Suprapubic skin (tissue), 4 donors: ENCODE measurements around the gene MBD1. TPM values are rescaled to one million over a fixed set of nuclear protein-coding genes. Genes with fewer than 3 reads are reported as not detected.
A peak's percentile ranks its signal among the peaks of the same experiment; 100 is the strongest.

Experiments used
- DNase-seq, 2 donors: peaks; one replicate each; pipeline ENCODE4 v3.0.0-alpha.2; 2019; ENCODE audit warnings: low spot score in 2 of 2
- H3K27ac ChIP-seq: fragments of 200-600 bp; sonication (generic); one replicate; pipeline ENCODE4 v1.5.1; 2019
- H3K27me3 ChIP-seq: fragments of 200-600 bp; sonication (generic); one replicate; pipeline ENCODE4 v1.5.1; 2019
- H3K36me3 ChIP-seq: fragments of 200-600 bp; sonication (generic); one replicate; pipeline ENCODE4 v1.5.1; 2019
- H3K4me1 ChIP-seq: fragments of 200-600 bp; sonication (generic); one replicate; pipeline ENCODE4 v1.5.1; 2019
- H3K4me3 ChIP-seq: fragments of 200-600 bp; sonication (generic); one replicate; pipeline ENCODE4 v1.5.1; 2019; ENCODE audit warnings: mild to moderate bottlenecking
- H3K9me3 ChIP-seq: fragments of 200-600 bp; sonication (generic); one replicate; pipeline ENCODE4 v1.5.1; 2019
- CTCF ChIP-seq, 2 donors: fragments of 200-600 bp in 1 of 2; fragments of 450-650 bp in 1 of 2; sonication (generic) in 1 of 2; IDR thresholded peaks; one replicate each; pipeline ENCODE4 v1.5.1; 2016 to 2019; ENCODE audit warnings: antibody characterized with exemption in 2 of 2, mild to moderate bottlenecking in 1 of 2, moderate library complexity in 1 of 2
- EP300 ChIP-seq: sonication (generic); formaldehyde crosslinking; IDR thresholded peaks from one replicate; pipeline ENCODE4 v1.6.1; 2017; ENCODE audit warnings: antibody characterized with exemption
- POLR2A ChIP-seq, 2 donors: fragments of 450-650 bp; IDR thresholded peaks; one replicate each; pipeline ENCODE4 v1.6.1; 2017; ENCODE audit warnings: antibody characterized with exemption in 2 of 2, mild to moderate bottlenecking in 2 of 2, moderate library complexity in 2 of 2
- POLR2AphosphoS5 ChIP-seq, 3 donors: sonication (generic); formaldehyde crosslinking; IDR thresholded peaks; one replicate each; pipeline ENCODE4 v1.6.1; 2017; ENCODE audit warnings: antibody characterized with exemption in 3 of 3
- WGBS: methylation state at CpG from one replicate; pipeline ENCODE4 v1.1.5; 2018; 5-methylcytosine and 5-hydroxymethylcytosine counted together
- total RNA-seq, 4 donors: library from RNA; depleted of rRNA; stranded (reverse); fragments of >200 nt; gene quantifications; one replicate each; pipeline ENCODE4 v1.1.0, GENCODE V29; 2016

The MBD1 gene
- total RNA-seq, 4 donors from 2014 or later = 107 to 145 (median 110) TPM

DNA sequence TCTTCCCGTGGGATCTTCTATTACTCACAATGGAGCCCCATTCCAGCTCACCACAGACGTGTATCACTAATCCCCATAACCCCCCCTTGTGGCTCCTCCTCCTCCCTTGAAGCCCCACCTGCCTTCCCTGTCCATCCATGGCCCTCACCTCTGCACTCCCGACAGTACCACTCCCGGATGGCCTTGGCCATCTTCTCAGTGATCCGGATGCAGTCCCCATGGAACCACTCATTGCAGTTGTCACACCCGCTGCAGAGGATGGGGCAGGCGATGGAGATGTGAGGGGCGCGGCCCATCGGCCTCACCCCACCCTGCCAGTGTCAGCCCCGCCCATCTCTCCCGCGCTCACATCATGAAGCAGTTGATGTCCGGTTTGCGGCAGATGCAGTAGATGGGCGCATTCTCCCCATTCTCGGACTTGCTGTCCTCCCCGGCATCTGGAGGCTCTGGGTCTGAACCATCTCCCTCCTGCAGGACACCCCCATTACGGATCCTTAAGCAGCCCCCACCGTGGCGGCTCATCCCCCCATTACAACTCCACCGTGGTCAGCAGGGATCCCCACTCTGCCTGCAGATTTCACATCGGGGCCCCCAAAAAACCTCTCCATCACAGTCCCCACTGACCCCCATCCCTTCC lies 5.2 kb upstream of the MBD1 start:
- 22% methylated on average over 12 of the region's 23 CpGs for WGBS
- DNase-seq = peak in 1 of 2 donors; percentile 72

GRCh38 chr18:50285631-50286321 lies 4.5 kb upstream of the MBD1 start:
- H3K4me3 ChIP-seq = peak overlapping the region; percentile 88
- H3K36me3 ChIP-seq = peaks cover 37% of the 10 kb centered on the region
- WGBS = 92% methylated on average over 12 of the region's 24 CpGs
- H3K9me3 ChIP-seq = no peaks in the 10 kb centered on the region
- H3K27ac ChIP-seq = no peak overlapping the region
- no peak for DNase-seq
- no peak for TF ChIP-seq POLR2AphosphoS5 (IDR thresholded peaks at IDR 0.05)
- TF ChIP-seq EP300 = no peak
- no peak for TF ChIP-seq POLR2A (IDR thresholded peaks at IDR 0.05)
- TF ChIP-seq CTCF (IDR thresholded peaks at IDR 0.05) = no peak
- H3K4me1 ChIP-seq = peaks cover 23% of the 10 kb centered on the region
- no peaks in the 10 kb centered on the region for H3K27me3 ChIP-seq

More for the DNA sequence above, 5.2 kb upstream of the MBD1 start:
- H3K4me3 ChIP-seq = peak overlapping the region; percentile 88
- H3K36me3 ChIP-seq = peaks cover 37% of the 10 kb centered on the region
- H3K27me3 ChIP-seq = no peaks in the 10 kb centered on the region
- H3K9me3 ChIP-seq = no peaks in the 10 kb centered on the region
- peak overlapping the region; percentile 65 for H3K27ac ChIP-seq
- TF ChIP-seq CTCF (IDR thresholded peaks at IDR 0.05) (no peak), POLR2AphosphoS5 (IDR thresholded peaks at IDR 0.05) (no peak), POLR2A (IDR thresholded peaks at IDR 0.05) (no peak), EP300 (no peak)
- peaks cover 22% of the 10 kb centered on the region for H3K4me1 ChIP-seq

GRCh38 chr18:50285071-50285470 lies 3.7 kb upstream of the MBD1 start:
- Histone ChIP-seq H3K36me3 (peaks cover 37% of the 10 kb centered on the region), H3K9me3 (no peaks in the 10 kb centered on the region), H3K4me1 (peaks cover 30% of the 10 kb centered on the region), H3K27me3 (no peaks in the 10 kb centered on the region), H3K27ac (no peak overlapping the region), H3K4me3 (no peak overlapping the region)
- 88% methylated on average over 5 of the region's 13 CpGs for WGBS
- no peak for DNase-seq
- TF ChIP-seq CTCF (IDR thresholded peaks at IDR 0.05) (no peak), POLR2A (IDR thresholded peaks at IDR 0.05) (no peak), POLR2AphosphoS5 (IDR thresholded peaks at IDR 0.05) (no peak), EP300 (no peak)

DNA sequence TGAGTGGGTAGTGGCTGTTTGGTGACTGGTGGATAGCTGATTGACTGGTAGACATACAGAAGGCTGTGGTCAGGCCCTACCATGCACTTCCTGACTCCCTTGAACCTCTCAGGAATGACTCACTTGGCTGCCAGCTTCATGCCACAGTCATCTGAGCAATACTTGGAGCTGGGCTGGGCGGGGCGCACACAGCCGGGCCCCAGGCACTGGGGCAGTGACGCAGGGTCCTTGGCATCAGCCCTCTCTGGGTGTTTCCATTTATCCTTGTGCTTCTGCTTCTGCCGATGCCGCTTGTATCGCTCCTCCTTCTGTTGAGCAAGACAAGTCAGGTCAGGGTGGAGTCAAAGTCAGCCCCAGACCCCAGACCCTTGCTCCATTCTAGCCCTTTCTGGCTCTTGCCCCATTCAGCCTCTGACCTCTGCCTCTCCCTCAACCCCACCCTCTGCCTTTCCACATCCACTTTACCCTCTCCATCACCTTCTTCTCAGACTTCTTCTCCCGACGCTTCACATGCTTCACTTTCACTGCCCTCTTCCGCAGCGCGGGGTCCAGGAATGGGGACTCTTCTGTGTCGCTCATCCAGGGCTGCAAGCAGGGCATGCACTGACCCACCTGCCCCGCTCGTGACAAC lies 3.0 kb upstream of the MBD1 start:
- 71% methylated on average over 15 of the region's 15 CpGs for WGBS
- H3K4me3 ChIP-seq = no peak overlapping the region
- H3K36me3 ChIP-seq = peaks cover 37% of the 10 kb centered on the region
- H3K27me3 ChIP-seq = no peaks in the 10 kb centered on the region
- TF ChIP-seq CTCF (IDR thresholded peaks at IDR 0.05) (no peak), POLR2A (IDR thresholded peaks at IDR 0.05) (no peak), EP300 (no peak), POLR2AphosphoS5 (IDR thresholded peaks at IDR 0.05) (no peak)
- no peak for DNase-seq
- H3K27ac ChIP-seq = peak overlapping the region; percentile 16
- H3K4me1 ChIP-seq = peaks cover 37% of the 10 kb centered on the region
- H3K9me3 ChIP-seq = no peaks in the 10 kb centered on the region
